CD14-positive monocyte (primary cell): ENCODE measurements around the gene TAX1BP1. TPM values are rescaled to one million over a fixed set of nuclear protein-coding genes. Genes with fewer than 3 reads are reported as not detected.

Experiments
- DNase-seq, 3 donors: peaks; one replicate each; pipeline ENCODE4 v3.0.0-alpha.2; 2011 to 2022
- H2AFZ ChIP-seq: 2 replicates; pipeline ENCODE4 v1.6.0; 2012; ENCODE audit warnings: mild to moderate bottlenecking, low read depth, low read length, inconsistent platforms; ENCODE audit not compliant: insufficient read depth, poor library complexity, severe bottlenecking
- H3K27ac ChIP-seq, 2 donors: 1 replicate in 1 of 2; 2 replicates in 1 of 2; pipeline ENCODE4 v1.5.1; 2012 to 2013; ENCODE audit warnings: low read length in 2 of 2, control low read depth in 1 of 2, inconsistent platforms in 1 of 2, low read depth in 1 of 2, mild to moderate bottlenecking in 1 of 2
- H3K27me3 ChIP-seq, 2 donors: one replicate each; pipeline versions ENCODE4 v1.6.0 to v1.6.1; 2011 to 2013; ENCODE audit warnings: low read length in 2 of 2; ENCODE audit not compliant: control insufficient read depth in 2 of 2, insufficient read depth in 2 of 2
- H3K36me3 ChIP-seq, 2 donors: replicated peaks in 1 of 2; 1 replicate in 1 of 2; 2 replicates in 1 of 2; pipeline versions ENCODE4 v1.5.1 to v1.6.1; 2012 to 2013; ENCODE audit warnings: low read length in 2 of 2, control low read depth in 1 of 2, inconsistent platforms in 1 of 2, mild to moderate bottlenecking in 1 of 2; ENCODE audit not compliant: insufficient read depth in 2 of 2, control insufficient read depth in 1 of 2
- H3K4me1 ChIP-seq, 2 donors: 1 replicate in 1 of 2; 2 replicates in 1 of 2; pipeline versions ENCODE4 v1.5.1 to v1.6.1; 2012 to 2013; ENCODE audit warnings: low read length in 2 of 2, control low read depth in 1 of 2, inconsistent platforms in 1 of 2, mild to moderate bottlenecking in 1 of 2, moderate library complexity in 1 of 2; ENCODE audit not compliant: insufficient read depth in 2 of 2, control insufficient read depth in 1 of 2
- H3K4me2 ChIP-seq: replicated peaks from 2 replicates; pipeline ENCODE3; 2012; ENCODE audit warnings: low read length, moderate library complexity, mild to moderate bottlenecking; ENCODE audit not compliant: poor library complexity, severe bottlenecking; ENCODE audit errors: extremely low read depth
- H3K4me3 ChIP-seq, 3 experiments: fragments of 200-600 bp in 1 of 3; sonication (generic) in 1 of 3; replicated peaks in 1 of 3; 1 replicate in 2 of 3; 2 replicates in 1 of 3; pipeline ENCODE4 v1.5.1; 2011 to 2013; ENCODE audit warnings: low read length in 3 of 3, mild to moderate bottlenecking in 3 of 3, control low read depth in 2 of 3, low read depth in 2 of 3, inconsistent platforms in 1 of 3, moderate library complexity in 1 of 3
- H3K79me2 ChIP-seq: 2 replicates; pipeline ENCODE4 v1.6.0; 2012; ENCODE audit warnings: mild to moderate bottlenecking, control low read depth, inconsistent platforms, low read length, moderate library complexity; ENCODE audit not compliant: insufficient read depth
- H3K9ac ChIP-seq: 2 replicates; pipeline ENCODE4 v1.6.0; 2017; ENCODE audit warnings: low read length, mild to moderate bottlenecking; ENCODE audit not compliant: insufficient read depth, poor library complexity, severe bottlenecking
- H3K9me3 ChIP-seq, 2 donors: replicated peaks in 1 of 2; 1 replicate in 1 of 2; 2 replicates in 1 of 2; pipeline versions ENCODE4 v1.5.1 to v1.6.1; 2012 to 2013; ENCODE audit warnings: low read length in 2 of 2, control low read depth in 1 of 2; ENCODE audit not compliant: control insufficient read depth in 1 of 2, insufficient read depth in 1 of 2
- H4K20me1 ChIP-seq: 2 replicates; pipeline ENCODE4 v1.6.0; 2012; ENCODE audit warnings: mild to moderate bottlenecking, low read length, control low read depth, moderate library complexity; ENCODE audit not compliant: insufficient read depth
- H3K27ac Mint-ChIP-seq, 7 donors: one replicate each; pipeline ENCODE4 v1.8.0; 2020; ENCODE audit warnings: mild to moderate bottlenecking in 7 of 7, mixed read lengths in 7 of 7, moderate library complexity in 6 of 7, inconsistent platforms in 2 of 7
- H3K27me3 Mint-ChIP-seq, 3 donors: one replicate each; pipeline ENCODE4 v1.8.0; 2021 to 2022; ENCODE audit warnings: low read depth in 3 of 3, mild to moderate bottlenecking in 3 of 3, mixed read lengths in 3 of 3, moderate library complexity in 3 of 3, inconsistent platforms in 1 of 3
- H3K36me3 Mint-ChIP-seq, 2 donors: one replicate each; pipeline ENCODE4 v1.8.0; 2020; ENCODE audit warnings: mixed read lengths in 2 of 2, inconsistent platforms in 1 of 2, mild to moderate bottlenecking in 1 of 2
- H3K4me1 Mint-ChIP-seq: one replicate; pipeline ENCODE4 v1.8.0; 2020; ENCODE audit warnings: mild to moderate bottlenecking, mixed read lengths
- H3K4me3 Mint-ChIP-seq, 2 donors: one replicate each; pipeline ENCODE4 v1.8.0; 2020; ENCODE audit warnings: mild to moderate bottlenecking in 2 of 2, mixed read lengths in 2 of 2, moderate library complexity in 1 of 2
- H3K9me3 Mint-ChIP-seq, 7 donors: one replicate each; pipeline ENCODE4 v1.8.0; 2020 to 2022; ENCODE audit warnings: mixed read lengths in 7 of 7, mild to moderate bottlenecking in 6 of 7, moderate library complexity in 6 of 7, inconsistent platforms in 2 of 7
- CTCF ChIP-seq: fragments of 200-600 bp; IDR thresholded peaks from one replicate; pipeline ENCODE4 v1.8.0; 2022; ENCODE audit warnings: antibody characterized with exemption, mild to moderate bottlenecking
- WGBS: methylation state at CpG from one replicate; pipeline ENCODE4 v1.1.5; 2013; ENCODE audit warnings: missing lambda C conversion rate; ENCODE audit not compliant: insufficient coverage; 5-methylcytosine and 5-hydroxymethylcytosine counted together
- intact Hi-C, 2 donors: fragments of 100-400 bp; cut with micrococcal nuclease; formaldehyde crosslinking; loops; one replicate each; pipeline versions ENCODE4 v1.15.0 to v1.15.1; 2023
- polyA plus RNA-seq, 3 donors: library from polyadenylated mRNA; depleted of rRNA in 1 of 3; unstranded in 2 of 3; stranded (reverse) in 1 of 3; fragments of 300-500 nt in 2 of 3; fragments of >200 nt in 1 of 3; fragmentation: Illumina TruSeq in 2 of 3; gene quantifications; 1 replicate in 2 of 3; 2 replicates in 1 of 3; pipeline ENCODE4 v1.2.3, GENCODE V29; 2012 to 2021

Gene TAX1BP1
- polyA plus RNA-seq, 3 donors = 62.6 to 106 (median 85.3) TPM

- peaks cover 45% of the 10 kb centered on the region for H4K20me1 ChIP-seq
- Mint-ChIP-seq H3K9me3 (no peaks in the 10 kb centered on the region), H3K36me3 (peaks cover 54 to 57% of the 10 kb centered on the region in 2 donors), H3K4me1 (peaks cover 7% of the 10 kb centered on the region), H3K4me3 (no peak overlapping the region), H3K27me3 (no peaks in the 10 kb centered on the region), H3K27ac (no peak overlapping the region)
- H3K27ac ChIP-seq = no peak overlapping the region
- H3K4me2 ChIP-seq = no peak overlapping the region
- no peaks in the 10 kb centered on the region for H3K4me1 ChIP-seq
- no peak overlapping the region for H2AFZ ChIP-seq
- no peak overlapping the region for H3K9ac ChIP-seq
- H3K4me3 ChIP-seq = no peak overlapping the region
- no peak for DNase-seq
- no peaks in the 10 kb centered on the region for H3K79me2 ChIP-seq
- H3K36me3 ChIP-seq = peaks cover 11 to 73% of the 10 kb centered on the region in 2 donors
- no peaks in the 10 kb centered on the region for H3K9me3 ChIP-seq
- no peaks in the 10 kb centered on the region for H3K27me3 ChIP-seq
- no CpG with 5 or more reads among the region's 4 CpGs for WGBS
- TF ChIP-seq CTCF = no peak
- intact Hi-C loops = no loop called here
These were observed 70.2 kb downstream of the TAX1BP1 start for GRCh38 chr7:27810186-27810585.

GRCh38 chr7:27812706-27813105, 72.7 kb downstream of the TAX1BP1 start:
- Histone ChIP-seq H4K20me1 (peaks cover 41% of the 10 kb centered on the region), H3K4me1 (no peaks in the 10 kb centered on the region), H3K4me2 (no peak overlapping the region), H3K9ac (no peak overlapping the region), H3K4me3 (no peak overlapping the region), H3K27ac (no peak overlapping the region), H3K9me3 (no peaks in the 10 kb centered on the region), H3K36me3 (peaks cover 28 to 86% of the 10 kb centered on the region in 2 donors), H2AFZ (no peak overlapping the region), H3K79me2 (no peaks in the 10 kb centered on the region), H3K27me3 (no peaks in the 10 kb centered on the region)
- no peak for TF ChIP-seq CTCF
- Mint-ChIP-seq H3K4me3 (no peak overlapping the region), H3K9me3 (no peaks in the 10 kb centered on the region), H3K36me3 (peaks cover 60 to 67% of the 10 kb centered on the region in 2 donors), H3K4me1 (peaks cover 7% of the 10 kb centered on the region), H3K27me3 (no peaks in the 10 kb centered on the region), H3K27ac (no peak overlapping the region)
- WGBS = no CpG with 5 or more reads among the region's 2 CpGs
- intact Hi-C loops = no loop called here
- no peak for DNase-seq
